ENCODE data around the gene VWA5B1.

Gene VWA5B1

GRCh38 chr1:20366463-20367115 lies 75.9 kb downstream of the VWA5B1 start:
- H3K4me3 ChIP-seq = peak overlapping the region in 1 of 2 donors; percentile 16
- no peaks in the 10 kb centered on the region for H3K36me3 ChIP-seq
- H3K4me1 ChIP-seq = peaks cover 0 to 17% (median 10%) of the 10 kb centered on the region in 4 donors
- no peak overlapping the region for H3K27ac ChIP-seq
- peaks cover 0 to 91% of the 10 kb centered on the region in 2 donors for H3K27me3 ChIP-seq
- intact Hi-C loops (cut with DNase I; ENCODE audit: low total_unique reads) = no loop called here
- no peak for TF ChIP-seq CTCF (IDR thresholded peaks at IDR 0.05)
- no peaks in the 10 kb centered on the region for H3K9me3 ChIP-seq
- no peak for DNase-seq

- peak in 1 of 2 experiments; percentile 13 for TF ChIP-seq CTCF (IDR thresholded peaks at IDR 0.05)
- Histone ChIP-seq H3K4me3 (peak overlapping the region in 1 of 2 donors; percentile 16), H3K27ac (no peak overlapping the region), H3K9me3 (no peaks in the 10 kb centered on the region), H3K27me3 (peaks cover 0 to 91% of the 10 kb centered on the region in 2 donors), H3K36me3 (no peaks in the 10 kb centered on the region), H3K4me1 (peaks cover 0 to 16% (median 10%) of the 10 kb centered on the region in 4 donors)
- no peak for DNase-seq
- intact Hi-C loops (cut with DNase I; ENCODE audit: low total_unique reads) = no loop called here
Observed at GRCh38 chr1:20367116-20367585, 76.5 kb downstream of the VWA5B1 start.

- DNase-seq = no peak
- H3K27me3 ChIP-seq = peaks cover 0 to 87% of the 10 kb centered on the region in 2 donors
- intact Hi-C loops (cut with DNase I; ENCODE audit: low total_unique reads) = no loop called here
- peaks cover 0 to 16% (median 10%) of the 10 kb centered on the region in 4 donors for H3K4me1 ChIP-seq
- H3K27ac ChIP-seq = no peak overlapping the region
- H3K4me3 ChIP-seq = no peak overlapping the region
- no peak for TF ChIP-seq CTCF (IDR thresholded peaks at IDR 0.05)
- no peaks in the 10 kb centered on the region for H3K9me3 ChIP-seq
- H3K36me3 ChIP-seq = no peaks in the 10 kb centered on the region
Observed at GRCh38 chr1:20367626-20368025, 77.0 kb downstream of the VWA5B1 start.

GRCh38 chr1:20368866-20369470 lies 78.3 kb downstream of the VWA5B1 start:
- H3K9me3 ChIP-seq = no peaks in the 10 kb centered on the region
- DNase-seq = no peak
- no peaks in the 10 kb centered on the region for H3K36me3 ChIP-seq
- intact Hi-C loops (cut with DNase I; ENCODE audit: low total_unique reads) = no loop called here
- H3K4me3 ChIP-seq = no peak overlapping the region
- no peak overlapping the region for H3K27ac ChIP-seq
- TF ChIP-seq CTCF (IDR thresholded peaks at IDR 0.05) = no peak
- H3K4me1 ChIP-seq = peaks cover 0 to 16% (median 10%) of the 10 kb centered on the region in 4 donors
- peaks cover 0 to 80% of the 10 kb centered on the region in 2 donors for H3K27me3 ChIP-seq

- peaks cover 0 to 16% (median 10%) of the 10 kb centered on the region in 4 donors for H3K4me1 ChIP-seq
- H3K27ac ChIP-seq = no peak overlapping the region
- DNase-seq = peak in 1 of 2 donors; percentile 7
- no peaks in the 10 kb centered on the region for H3K9me3 ChIP-seq
- intact Hi-C loops (cut with DNase I; ENCODE audit: low total_unique reads) = no loop called here
- H3K27me3 ChIP-seq = peaks cover 0 to 73% of the 10 kb centered on the region in 2 donors
- no peak overlapping the region for H3K4me3 ChIP-seq
- H3K36me3 ChIP-seq = no peaks in the 10 kb centered on the region
- TF ChIP-seq CTCF (IDR thresholded peaks at IDR 0.05) = no peak
Observed at GRCh38 chr1:20370698-20371097, 80.0 kb downstream of the VWA5B1 start.
